AG04450 (cell line): ENCODE data around the gene ALG10B. TPM values are rescaled to one million over a fixed set of nuclear protein-coding genes. Genes with fewer than 3 reads are reported as not detected.
A peak's percentile ranks its signal among the peaks of the same experiment; 100 is the strongest.
"Not testable (repeated sequence)": the region's sequence is repeated elsewhere in the genome, so short reads cannot be mapped to it uniquely, and the experiment has no call there.

Experiments
- CTCF ChIA-PET: fragments of 300-600, 350-600 bp; formaldehyde crosslinking; extraction: SDS; loops from one replicate; lab custom pipeline; 2022; ENCODE audit warnings: antibody characterized with exemption, inconsistent platforms; lab: Charles Lee
- POLR2A ChIA-PET: fragments of 350-600 bp; formaldehyde crosslinking; extraction: SDS; loops from one replicate; lab custom pipeline; 2021; ENCODE audit warnings: antibody characterized with exemption, inconsistent platforms; lab: Yijun Ruan, JAX
- DNase-seq: peaks from one replicate; pipeline ENCODE4 v3.0.0-alpha.2; 2011; ENCODE audit warnings: low read depth, low spot score
- H3K27ac ChIP-seq: one replicate; pipeline ENCODE4 v1.5.1; 2012; ENCODE audit warnings: low read depth, low read length, control low read depth
- H3K27me3 ChIP-seq: one replicate; pipeline ENCODE4 v1.6.0; 2012; ENCODE audit warnings: low read length; ENCODE audit not compliant: control insufficient read depth, insufficient read depth
- H3K4me3 ChIP-seq: 2 replicates; pipeline ENCODE4 v1.5.1; 2011; ENCODE audit warnings: mild to moderate bottlenecking, low read depth, low read length, control low read depth
- H3K9me3 ChIP-seq: 2 replicates; pipeline ENCODE4 v1.5.1; 2012; ENCODE audit warnings: low read length; ENCODE audit not compliant: control insufficient read depth, insufficient read depth
- polyA plus RNA-seq: library from polyadenylated mRNA; depleted of rRNA; stranded (reverse); fragments of >200 nt; gene quantifications from 2 replicates; pipeline ENCODE4 v1.2.3, GENCODE V29; 2011
- TF ChIP-seq, protein P1 (sequence below): IDR thresholded peaks from 2 replicates; pipeline ENCODE4 v1.5.1; 2011; ENCODE audit warnings: low read depth, low read length, control low read depth, inconsistent platforms

Gene ALG10B
- polyA plus RNA-seq, 1 experiment: 3.7 TPM

DNA sequence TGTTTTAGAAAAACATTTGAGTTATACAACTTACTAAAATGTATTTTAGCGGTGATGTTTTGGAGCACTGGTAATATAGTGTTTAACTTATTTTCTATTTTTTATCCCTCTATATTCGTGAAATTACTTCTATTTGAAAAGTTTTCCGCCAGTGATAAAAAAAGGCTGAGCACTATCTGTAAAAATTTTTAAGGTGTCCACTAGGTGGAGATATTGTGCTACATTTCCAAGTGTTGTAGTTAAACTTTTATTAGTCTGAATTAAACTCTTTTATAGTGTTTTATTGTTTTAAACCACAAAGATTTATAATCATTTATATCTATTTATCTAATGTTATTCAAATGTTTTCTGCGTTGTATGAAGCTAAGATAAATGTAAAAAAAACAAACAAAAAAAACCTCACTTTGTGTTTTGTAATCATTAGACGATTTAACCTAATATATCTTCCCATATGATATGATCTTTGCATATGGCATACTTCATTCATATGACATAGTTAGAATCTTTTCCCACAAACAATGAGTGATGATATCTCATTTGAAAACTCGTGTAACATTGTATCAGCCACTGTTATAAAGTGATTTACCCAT, 11.8 kb downstream of the ALG10B start:
- H3K27ac ChIP-seq: no peak overlapping the region
- H3K4me3 ChIP-seq: no peak overlapping the region
- no peaks in the 10 kb centered on the region for H3K9me3 ChIP-seq
- no peaks in the 10 kb centered on the region for H3K27me3 ChIP-seq
- no peak for DNase-seq
- POLR2A ChIA-PET: no interaction called here
- CTCF ChIA-PET: interaction anchor here (0.6 to 1.8 kb wide), 5 partner anchors 9 to 945 kb away, joined by 3 to 21 read pairs (median 5); partner anchors contain the start of gene ALG10B
- TF ChIP-seq, protein P1, sequence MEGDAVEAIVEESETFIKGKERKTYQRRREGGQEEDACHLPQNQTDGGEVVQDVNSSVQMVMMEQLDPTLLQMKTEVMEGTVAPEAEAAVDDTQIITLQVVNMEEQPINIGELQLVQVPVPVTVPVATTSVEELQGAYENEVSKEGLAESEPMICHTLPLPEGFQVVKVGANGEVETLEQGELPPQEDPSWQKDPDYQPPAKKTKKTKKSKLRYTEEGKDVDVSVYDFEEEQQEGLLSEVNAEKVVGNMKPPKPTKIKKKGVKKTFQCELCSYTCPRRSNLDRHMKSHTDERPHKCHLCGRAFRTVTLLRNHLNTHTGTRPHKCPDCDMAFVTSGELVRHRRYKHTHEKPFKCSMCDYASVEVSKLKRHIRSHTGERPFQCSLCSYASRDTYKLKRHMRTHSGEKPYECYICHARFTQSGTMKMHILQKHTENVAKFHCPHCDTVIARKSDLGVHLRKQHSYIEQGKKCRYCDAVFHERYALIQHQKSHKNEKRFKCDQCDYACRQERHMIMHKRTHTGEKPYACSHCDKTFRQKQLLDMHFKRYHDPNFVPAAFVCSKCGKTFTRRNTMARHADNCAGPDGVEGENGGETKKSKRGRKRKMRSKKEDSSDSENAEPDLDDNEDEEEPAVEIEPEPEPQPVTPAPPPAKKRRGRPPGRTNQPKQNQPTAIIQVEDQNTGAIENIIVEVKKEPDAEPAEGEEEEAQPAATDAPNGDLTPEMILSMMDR: peak; percentile 63

GRCh38 chr12:38330414-38330813, 13.8 kb downstream of the ALG10B start:
- CTCF ChIA-PET, DNase-seq, H3K4me3 ChIP-seq, H3K27me3 ChIP-seq, H3K27ac ChIP-seq, H3K9me3 ChIP-seq, POLR2A ChIA-PET: not testable (repeated sequence)

DNA sequence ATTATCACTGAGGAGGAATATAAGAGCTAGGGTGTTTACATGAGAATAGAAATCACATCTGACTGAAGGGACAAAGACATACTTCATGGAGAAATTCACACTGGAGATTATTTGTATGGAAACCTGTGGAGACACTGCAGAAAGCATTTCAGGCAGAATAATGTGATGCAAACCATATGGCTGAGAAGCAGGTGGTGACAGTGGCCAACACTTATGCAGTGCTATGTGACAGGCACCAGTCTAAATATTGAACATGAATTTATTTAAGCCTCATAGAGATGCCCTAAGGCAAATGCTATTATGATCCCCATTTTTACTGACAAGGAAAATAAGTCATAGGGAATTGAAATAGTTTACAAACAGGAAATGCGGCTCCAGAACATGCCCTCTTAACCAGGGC, 16.2 kb downstream of the ALG10B start:
- TF ChIP-seq, protein P1: no peak
- CTCF ChIA-PET: no interaction called here
- no peak overlapping the region for H3K4me3 ChIP-seq
- H3K27me3 ChIP-seq: no peaks in the 10 kb centered on the region
- H3K9me3 ChIP-seq: no peaks in the 10 kb centered on the region
- DNase-seq: no peak
- POLR2A ChIA-PET: no interaction called here
- no peak overlapping the region for H3K27ac ChIP-seq

- no peaks in the 10 kb centered on the region for H3K27me3 ChIP-seq
- no peaks in the 10 kb centered on the region; the same call in 1 of the 2 replicates for H3K9me3 ChIP-seq
- no peak for DNase-seq
- no peak overlapping the region for H3K4me3 ChIP-seq
- no peak overlapping the region for H3K27ac ChIP-seq
- ChIA-PET POLR2A (no interaction called here), CTCF (no interaction called here)
- TF ChIP-seq, protein P1: no peak
These were observed 25.9 kb downstream of the ALG10B start for GRCh38 chr12:38342444-38342843.

- H3K27me3 ChIP-seq, H3K27ac ChIP-seq, CTCF ChIA-PET, DNase-seq, H3K9me3 ChIP-seq, H3K4me3 ChIP-seq, POLR2A ChIA-PET: not testable (repeated sequence)
These were observed 26.7 kb downstream of the ALG10B start for GRCh38 chr12:38343256-38343655.

DNA sequence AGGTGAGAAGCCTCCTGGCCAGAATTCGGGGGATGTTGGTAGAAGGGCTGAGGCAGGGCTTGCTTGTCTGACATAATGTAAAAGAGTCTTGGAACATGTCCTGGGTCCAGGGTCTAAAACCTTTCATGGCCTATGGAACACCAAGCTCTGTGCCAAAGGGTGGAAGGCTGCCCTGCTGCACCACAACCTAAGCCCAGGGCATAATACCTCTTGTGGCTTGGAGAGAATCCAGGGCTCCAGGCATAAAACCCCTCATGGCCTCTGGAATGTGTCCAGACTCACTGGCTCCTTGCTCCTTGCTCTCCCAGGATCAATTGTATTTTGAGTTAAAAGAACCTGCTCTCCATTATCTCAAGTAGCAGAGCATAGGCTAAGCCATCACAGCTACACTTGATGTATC, 27.3 kb downstream of the ALG10B start:
- H3K9me3 ChIP-seq, H3K4me3 ChIP-seq, H3K27ac ChIP-seq, POLR2A ChIA-PET, DNase-seq, CTCF ChIA-PET, H3K27me3 ChIP-seq: not testable (repeated sequence)
